ENCODE results near the gene CDK10. TPM values are rescaled to one million over a fixed set of nuclear protein-coding genes. Genes with fewer than 3 reads are reported as not detected.
A peak's percentile ranks its signal among the peaks of the same experiment; 100 is the strongest.

Gene CDK10
- total and polyA plus RNA-seq, 9 of the 15 experiments (the other 6 are each of a cell fraction or from before 2014, with no cell fraction given) = 2.0 to 85.1 (median 40.1) TPM

DNA sequence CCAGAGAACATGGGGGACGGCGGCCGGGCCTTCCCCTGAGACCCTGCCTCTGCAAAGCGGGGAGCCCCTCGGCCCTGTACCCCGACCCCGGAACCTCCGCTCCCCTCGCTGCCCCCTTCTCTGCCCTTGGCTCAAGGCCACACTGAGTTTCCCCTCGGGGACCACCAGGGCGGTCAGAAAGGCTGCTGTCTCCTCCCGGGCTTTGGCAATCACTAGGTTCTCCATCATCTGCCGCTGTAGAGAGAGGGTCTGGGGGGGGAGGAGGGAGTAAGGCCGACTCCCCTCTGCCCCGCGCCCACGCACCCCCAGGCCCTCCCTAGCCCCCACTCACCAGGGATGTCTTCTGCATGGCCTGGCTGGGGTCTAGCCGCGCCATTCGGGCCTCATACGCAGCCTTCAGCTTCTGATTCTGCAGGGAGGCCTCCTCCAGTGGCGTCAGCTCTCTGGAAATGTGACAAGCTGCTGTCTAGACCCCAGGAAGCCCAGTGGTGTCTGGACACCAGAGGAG lies 25.8 kb downstream of the CDK10 start:
- H3K4me3 ChIP-seq = peak overlapping the region; percentile 99
- WGBS (ENCODE audit: insufficient coverage, low coverage, missing lambda C conversion rate) = 0% methylated on average over 17 of the region's 22 CpGs
- peaks cover 15 to 81% of the 10 kb centered on the region in 2 experiments; a peak in 4 of 5 replicates for H3K4me1 ChIP-seq (replicated peaks in 1 of 2; ENCODE audit: control insufficient read depth in 2 of 2, insufficient read depth in 2 of 2, low read length in 2 of 2)
- H4K20me1 ChIP-seq (replicated peaks; ENCODE audit: control insufficient read depth, insufficient read depth, low read length) = no peaks in the 10 kb centered on the region
- CTCF ChIA-PET (ENCODE audit: low intra/inter-chr PET ratio) = no interaction called here
- FAIRE-seq = peak; percentile 74
- DNase-seq (ENCODE audit: extremely low read depth in 1 of 4, low spot score in 3 of 4) = peak in 2 of 4 experiments; percentile 51 to 52
- no peaks in the 10 kb centered on the region for H3K9me1 ChIP-seq (ENCODE audit: control insufficient read depth, insufficient read depth, low read length)
- H3K27me3 ChIP-seq (ENCODE audit: control insufficient read depth in 2 of 2, insufficient read depth in 2 of 2, low read length in 2 of 2) = no peaks in the 10 kb centered on the region
- BruUV-seq (replicated peaks) = no TSS peak
- H2AFZ ChIP-seq (ENCODE audit: low read depth, low read length) = peak overlapping the region; percentile 70
- POLR2A ChIA-PET = interaction anchor here (0.6 to 2.4 kb wide), 7 partner anchors 11 to 227 kb away, joined by 3 to 14 read pairs (median 4); no protein-coding TSS in a partner anchor
- peak overlapping the region; percentile 78 to 97 for H3K9ac ChIP-seq (ENCODE audit: insufficient read depth in 1 of 2, low read depth in 2 of 2, low read length in 2 of 2)
- peaks cover 30% of the 10 kb centered on the region for H3K79me2 ChIP-seq (ENCODE audit: control insufficient read depth, insufficient read depth, low read length)
- in situ Hi-C loops (cut with MboI) = no loop called here
- H3K4me2 ChIP-seq (ENCODE audit: insufficient read depth, low read length) = peak overlapping the region; percentile 87
- intact Hi-C loops (cut with micrococcal nuclease) = no loop called here
- peak overlapping the region; percentile 74 for H3K27ac ChIP-seq (ENCODE audit: extremely low read depth, low read depth, low read length)
- H3K9me3 ChIP-seq (replicated peaks; ENCODE audit: control insufficient read depth, insufficient read depth, low read depth, low read length) = 0 out of 2 replicates have a peak, but pooled peaks cover 2% of the 10 kb centered on the region
- H3K36me3 ChIP-seq (ENCODE audit: control insufficient read depth, insufficient read depth, low read length) = peaks cover 37% of the 10 kb centered on the region
- ATAC-seq = peak; percentile 46
- no peak for TF ChIP-seq RBM14 (IDR thresholded peaks at IDR 0.05; ENCODE audit: borderline replicate concordance, insufficient read depth, low read depth, low read length)
- TF ChIP-seq, protein P1, sequence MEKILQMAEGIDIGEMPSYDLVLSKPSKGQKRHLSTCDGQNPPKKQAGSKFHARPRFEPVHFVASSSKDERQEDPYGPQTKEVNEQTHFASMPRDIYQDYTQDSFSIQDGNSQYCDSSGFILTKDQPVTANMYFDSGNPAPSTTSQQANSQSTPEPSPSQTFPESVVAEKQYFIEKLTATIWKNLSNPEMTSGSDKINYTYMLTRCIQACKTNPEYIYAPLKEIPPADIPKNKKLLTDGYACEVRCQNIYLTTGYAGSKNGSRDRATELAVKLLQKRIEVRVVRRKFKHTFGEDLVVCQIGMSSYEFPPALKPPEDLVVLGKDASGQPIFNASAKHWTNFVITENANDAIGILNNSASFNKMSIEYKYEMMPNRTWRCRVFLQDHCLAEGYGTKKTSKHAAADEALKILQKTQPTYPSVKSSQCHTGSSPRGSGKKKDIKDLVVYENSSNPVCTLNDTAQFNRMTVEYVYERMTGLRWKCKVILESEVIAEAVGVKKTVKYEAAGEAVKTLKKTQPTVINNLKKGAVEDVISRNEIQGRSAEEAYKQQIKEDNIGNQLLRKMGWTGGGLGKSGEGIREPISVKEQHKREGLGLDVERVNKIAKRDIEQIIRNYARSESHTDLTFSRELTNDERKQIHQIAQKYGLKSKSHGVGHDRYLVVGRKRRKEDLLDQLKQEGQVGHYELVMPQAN (IDR thresholded peaks at IDR 0.05; ENCODE audit: borderline replicate concordance) = no peak
- TF ChIP-seq HCFC1 (IDR thresholded peaks at IDR 0.05; ENCODE audit: low read depth, low read length) = no peak
- TF ChIP-seq SIX5 (IDR thresholded peaks at IDR 0.05; ENCODE audit: borderline replicate concordance in 1 of 2, insufficient read depth in 1 of 2, low read depth in 1 of 2, low read length in 2 of 2) = no peak
- no peak for TF ChIP-seq FOXM1 (IDR thresholded peaks at IDR 0.05; ENCODE audit: low read depth)
- TF ChIP-seq FOXM1 (CRISPR knock-in tag; IDR thresholded peaks at IDR 0.05; ENCODE audit: low read depth) = 0 out of 2 replicates have a peak, but pooled peaks have one; percentile 43
- no peak for TF ChIP-seq ZBED1 (IDR thresholded peaks at IDR 0.05)
- 0 out of 2 replicates have a peak, but pooled peaks have one; percentile 18 for TF ChIP-seq CBFB (CRISPR knock-in tag; IDR thresholded peaks at IDR 0.05)
- 0 out of 2 replicates have a peak, but pooled peaks have one; percentile 14 for TF ChIP-seq NFIC (IDR thresholded peaks at IDR 0.05)
- TF ChIP-seq DNMT1 (IDR thresholded peaks at IDR 0.05) = no peak
- 0 out of 4 replicates have a peak, but pooled peaks of 1 of the 2 experiments have one; percentile 14 for TF ChIP-seq SIN3A (IDR thresholded peaks at IDR 0.05; ENCODE audit: borderline replicate concordance in 2 of 2, control insufficient read depth in 1 of 2, low read depth in 2 of 2, low read length in 2 of 2)
- 0 out of 2 replicates have a peak, but pooled peaks have one; percentile 34 for TF ChIP-seq ZNF12 (CRISPR knock-in tag; IDR thresholded peaks at IDR 0.05)
- TF ChIP-seq SP1 (CRISPR knock-in tag; IDR thresholded peaks at IDR 0.05) = 0 out of 2 replicates have a peak, but pooled peaks have one; percentile 3
- TF ChIP-seq EGR1 (conservative IDR thresholded peaks at IDR 0.05) = peak; percentile 55
- peak; percentile 39; the same call in 1 of the 2 replicates for TF ChIP-seq ZC3H4 (CRISPR knock-in tag; IDR thresholded peaks at IDR 0.05; ENCODE audit: borderline replicate concordance)
- 0 out of 2 replicates have a peak, but pooled peaks have one; percentile 35 for TF ChIP-seq ZFX (CRISPR knock-in tag; IDR thresholded peaks at IDR 0.05)
- TF ChIP-seq, protein P2, sequence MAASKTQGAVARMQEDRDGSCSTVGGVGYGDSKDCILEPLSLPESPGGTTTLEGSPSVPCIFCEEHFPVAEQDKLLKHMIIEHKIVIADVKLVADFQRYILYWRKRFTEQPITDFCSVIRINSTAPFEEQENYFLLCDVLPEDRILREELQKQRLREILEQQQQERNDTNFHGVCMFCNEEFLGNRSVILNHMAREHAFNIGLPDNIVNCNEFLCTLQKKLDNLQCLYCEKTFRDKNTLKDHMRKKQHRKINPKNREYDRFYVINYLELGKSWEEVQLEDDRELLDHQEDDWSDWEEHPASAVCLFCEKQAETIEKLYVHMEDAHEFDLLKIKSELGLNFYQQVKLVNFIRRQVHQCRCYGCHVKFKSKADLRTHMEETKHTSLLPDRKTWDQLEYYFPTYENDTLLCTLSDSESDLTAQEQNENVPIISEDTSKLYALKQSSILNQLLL (CRISPR knock-in tag; IDR thresholded peaks at IDR 0.05; ENCODE audit: borderline replicate concordance) = no peak
- TF ChIP-seq ADNP (tag; IDR thresholded peaks at IDR 0.05) = no peak
- no peak for TF ChIP-seq TEAD2 (tag; IDR thresholded peaks at IDR 0.05)
- 0 out of 2 replicates have a peak, but pooled peaks have one; percentile 15 for TF ChIP-seq NFRKB (IDR thresholded peaks at IDR 0.05; ENCODE audit: low read depth)
